Natural killer cell (primary cell): Measurements from ENCODE around the gene B4GALT2. TPM values are rescaled to one million over a fixed set of nuclear protein-coding genes. Genes with fewer than 3 reads are reported as not detected.

Experiments
- ATAC-seq, 3 donors: fragments of 150-1000 bp in 2 of 3; fragments of 200-7000 bp in 1 of 3; cut with Tn5 transposase; 1 replicate in 1 of 3; 2 replicates in 2 of 3; pipeline ENCODE4 v1.10.0; 2021; ENCODE audit warnings: mild to moderate bottlenecking in 2 of 3, moderate library complexity in 2 of 3
- DNase-seq, 2 donors: peaks; one replicate each; pipeline versions ENCODE4 v3.0.0 to v3.0.0-alpha.2; 2013 to 2021; ENCODE audit warnings: mixed read lengths in 1 of 2
- H3K27ac ChIP-seq: one replicate; pipeline ENCODE4 v1.5.1; 2013; ENCODE audit warnings: mild to moderate bottlenecking, low read length
- H3K27me3 ChIP-seq: one replicate; pipeline ENCODE4 v1.6.1; 2013; ENCODE audit warnings: low read length; ENCODE audit not compliant: control insufficient read depth, insufficient read depth
- H3K36me3 ChIP-seq: one replicate; pipeline ENCODE4 v1.6.1; 2013; ENCODE audit warnings: low read length; ENCODE audit not compliant: control insufficient read depth, insufficient read depth
- H3K4me1 ChIP-seq: one replicate; pipeline ENCODE4 v1.6.1; 2013; ENCODE audit warnings: low read length; ENCODE audit not compliant: control insufficient read depth, insufficient read depth
- H3K4me3 ChIP-seq: one replicate; pipeline ENCODE4 v1.5.1; 2013; ENCODE audit warnings: low read length
- H3K9me3 ChIP-seq: one replicate; pipeline ENCODE4 v1.6.1; 2013; ENCODE audit warnings: low read length; ENCODE audit not compliant: control insufficient read depth, insufficient read depth
- H3K27ac Mint-ChIP-seq, 2 donors: one replicate each; pipeline ENCODE4 v1.8.0; 2022; ENCODE audit warnings: mild to moderate bottlenecking in 2 of 2, mixed read lengths in 2 of 2, moderate library complexity in 1 of 2
- H3K27me3 Mint-ChIP-seq, 2 donors: one replicate each; pipeline ENCODE4 v1.8.0; 2022; ENCODE audit warnings: low read depth in 2 of 2, mixed read lengths in 2 of 2
- H3K36me3 Mint-ChIP-seq: one replicate; pipeline ENCODE4 v1.8.0; 2022; ENCODE audit warnings: mixed read lengths
- H3K4me1 Mint-ChIP-seq, 2 donors: one replicate each; pipeline ENCODE4 v1.8.0; 2022; ENCODE audit warnings: mixed read lengths in 2 of 2
- H3K4me3 Mint-ChIP-seq: one replicate; pipeline ENCODE4 v1.8.0; 2022; ENCODE audit warnings: mild to moderate bottlenecking, moderate library complexity, mixed read lengths
- H3K9me3 Mint-ChIP-seq, 2 donors: one replicate each; pipeline ENCODE4 v1.8.0; 2022; ENCODE audit warnings: mixed read lengths in 2 of 2
- CTCF ChIP-seq: fragments of 200-600 bp; IDR thresholded peaks from one replicate; pipeline ENCODE4 v1.8.0; 2022; ENCODE audit warnings: antibody characterized with exemption
- WGBS: methylation state at CpG from one replicate; pipeline ENCODE4 v1.1.7; 2013; ENCODE audit warnings: missing lambda C conversion rate; ENCODE audit not compliant: insufficient coverage; 5-methylcytosine and 5-hydroxymethylcytosine counted together
- intact Hi-C: fragments of 100-400 bp; cut with micrococcal nuclease; formaldehyde crosslinking; loops from one replicate; pipeline ENCODE4 v1.14.2; 2022
- total RNA-seq, 4 donors: library from RNA; stranded (reverse); fragments of 120-200 nt in 1 of 4; gene quantifications; one replicate each; pipeline versions ENCODE4 v1.2.3 to v1.2.4, GENCODE V29; 2013 to 2022

B4GALT2 gene
- total RNA-seq, 3 donors from 2014 or later (not counting 1 experiment from before 2014, with no cell fraction given) = 1.5 to 5.5 (median 2.2) TPM

- H3K36me3 Mint-ChIP-seq = no peaks in the 10 kb centered on the region
- DNase-seq (no peak), ATAC-seq (no peak)
- H3K4me3 Mint-ChIP-seq = no peak overlapping the region
- Histone ChIP-seq H3K27me3 (no peaks in the 10 kb centered on the region), H3K4me3 (no peak overlapping the region), H3K4me1 (peaks cover 10% of the 10 kb centered on the region), H3K36me3 (peaks cover 9% of the 10 kb centered on the region), H3K9me3 (no peaks in the 10 kb centered on the region), H3K27ac (no peak overlapping the region)
- no peaks in the 10 kb centered on the region for H3K27me3 Mint-ChIP-seq
- H3K27ac Mint-ChIP-seq = no peak overlapping the region
- no peak for TF ChIP-seq CTCF
- intact Hi-C loops = no loop called here
- peaks cover 11 to 13% of the 10 kb centered on the region in 2 donors for H3K4me1 Mint-ChIP-seq
- H3K9me3 Mint-ChIP-seq = no peaks in the 10 kb centered on the region
- WGBS = 96% methylated on average over 3 of the region's 3 CpGs
Measured at GRCh38 chr1:43965316-43965715, 13.7 kb upstream of the B4GALT2 start.

DNA sequence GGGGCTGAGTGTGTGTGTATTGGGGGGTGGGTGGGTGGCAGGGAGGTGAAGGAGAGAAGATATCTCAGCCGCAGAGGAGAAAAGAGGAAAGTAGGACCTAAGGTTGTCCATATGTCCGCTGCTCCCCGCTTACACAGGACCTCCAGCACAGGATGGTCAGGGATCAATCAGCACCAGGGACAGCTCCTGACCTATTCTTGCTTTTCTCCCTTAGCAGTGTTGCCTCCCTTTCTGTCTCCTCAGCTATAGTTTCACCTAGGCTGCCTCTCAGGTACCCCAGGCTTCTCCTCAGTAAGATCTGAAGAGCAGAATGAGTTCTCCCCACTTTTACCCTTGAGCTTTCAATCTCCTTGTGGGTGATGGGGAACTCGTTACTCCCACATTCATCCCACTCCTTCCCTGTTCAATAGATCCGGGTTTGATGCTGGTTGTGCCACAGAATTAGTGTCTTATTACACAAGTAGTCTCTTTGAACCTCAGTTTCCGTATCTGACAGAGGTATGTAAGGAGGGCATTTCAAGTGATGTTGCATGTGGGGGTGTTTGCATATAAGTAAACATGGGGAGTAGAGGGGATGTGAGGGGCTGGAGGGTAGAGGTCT, 10.6 kb upstream of the B4GALT2 start:
- no peak overlapping the region for H3K27ac ChIP-seq
- intact Hi-C loops = no loop called here
- H3K4me1 Mint-ChIP-seq = peaks cover 24 to 25% of the 10 kb centered on the region in 2 donors
- H3K27ac Mint-ChIP-seq = no peak overlapping the region
- no peaks in the 10 kb centered on the region for H3K9me3 ChIP-seq
- H3K27me3 ChIP-seq = no peaks in the 10 kb centered on the region
- ATAC-seq = no peak
- no peaks in the 10 kb centered on the region for H3K9me3 Mint-ChIP-seq
- no peaks in the 10 kb centered on the region for H3K27me3 Mint-ChIP-seq
- peaks cover 20% of the 10 kb centered on the region for H3K4me1 ChIP-seq
- H3K4me3 ChIP-seq = no peak overlapping the region
- TF ChIP-seq CTCF = no peak
- peak in 1 of 2 donors; percentile 56 for DNase-seq
- H3K36me3 Mint-ChIP-seq = no peaks in the 10 kb centered on the region
- no peak overlapping the region for H3K4me3 Mint-ChIP-seq
- H3K36me3 ChIP-seq = peaks cover 3% of the 10 kb centered on the region
- 94% methylated on average over 6 of the region's 6 CpGs for WGBS

DNA sequence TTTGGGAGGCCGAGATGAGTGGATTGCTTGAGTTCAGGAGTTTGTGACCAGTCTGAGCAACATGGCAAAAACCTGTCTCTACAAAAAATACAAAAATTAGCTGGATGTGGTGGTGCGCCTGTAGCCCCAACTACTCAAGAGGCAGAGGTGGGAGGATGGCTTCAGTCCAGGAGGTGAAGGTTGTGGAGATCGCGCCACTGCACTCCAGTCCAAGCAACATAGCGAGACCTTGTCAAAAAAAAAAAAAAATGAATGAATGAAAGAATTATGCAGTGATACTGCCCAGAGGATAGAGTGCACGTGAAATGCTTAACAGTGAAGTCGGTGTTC, 9.6 kb upstream of the B4GALT2 start:
- no peaks in the 10 kb centered on the region for H3K9me3 Mint-ChIP-seq
- peak overlapping the region; percentile 95 for H3K4me3 Mint-ChIP-seq
- peaks cover 26% of the 10 kb centered on the region for H3K4me1 ChIP-seq
- no peak for DNase-seq
- no peaks in the 10 kb centered on the region for H3K9me3 ChIP-seq
- H3K27me3 Mint-ChIP-seq = no peaks in the 10 kb centered on the region
- H3K4me3 ChIP-seq = no peak overlapping the region
- H3K36me3 ChIP-seq = peaks cover 3% of the 10 kb centered on the region
- no peak for ATAC-seq
- H3K27ac Mint-ChIP-seq = peak overlapping the region; percentile 75 to 82
- H3K36me3 Mint-ChIP-seq = no peaks in the 10 kb centered on the region
- H3K27me3 ChIP-seq = no peaks in the 10 kb centered on the region
- H3K27ac ChIP-seq = no peak overlapping the region
- no peak for TF ChIP-seq CTCF
- 65% methylated on average over 7 of the region's 7 CpGs for WGBS
- H3K4me1 Mint-ChIP-seq = peaks cover 34% of the 10 kb centered on the region in 2 donors
- intact Hi-C loops = loop anchor here (1.0 kb wide), 1 partner anchor 23 kb away; the partner anchor contains the start of gene IPO13
